Kidney (tissue), 14 donors: ENCODE data around the gene CLEC16A. TPM values are rescaled to one million over a fixed set of nuclear protein-coding genes. Genes with fewer than 3 reads are reported as not detected.

Experiments
- DNase-seq, 5 donors: peaks; one replicate each; pipeline ENCODE4 v3.0.0-alpha.2; 2013 to 2020
- FAIRE-seq: peaks from 2 replicates; lab custom pipeline; 2012; peaks lifted over from hg19 to GRCh38; lab: Jason Lieb, UNC
- H3K27ac ChIP-seq, 2 donors: one replicate each; pipeline ENCODE4 v1.7.0; 2013; ENCODE audit warnings: low read depth in 2 of 2, low read length in 2 of 2, inconsistent platforms in 1 of 2
- H3K27me3 ChIP-seq: one replicate; pipeline ENCODE4 v1.7.1; 2013; ENCODE audit warnings: low read length, inconsistent platforms; ENCODE audit not compliant: control insufficient read depth, insufficient read depth
- H3K36me3 ChIP-seq, 3 donors: one replicate each; pipeline versions ENCODE4 v1.7.0 to v1.7.1; 2013; ENCODE audit warnings: low read length in 3 of 3, control low read depth in 1 of 3, inconsistent platforms in 1 of 3; ENCODE audit not compliant: insufficient read depth in 3 of 3, control insufficient read depth in 2 of 3
- H3K4me1 ChIP-seq, 3 donors: one replicate each; pipeline versions ENCODE4 v1.7.0 to v1.7.1; 2013; ENCODE audit warnings: low read length in 3 of 3, inconsistent platforms in 1 of 3, low read depth in 1 of 3; ENCODE audit not compliant: control insufficient read depth in 2 of 3, insufficient read depth in 2 of 3
- H3K4me3 ChIP-seq, 3 donors: one replicate each; pipeline versions ENCODE4 v1.7.0 to v1.8.1; 2013; ENCODE audit warnings: low read length in 3 of 3, control low read depth in 1 of 3, inconsistent platforms in 1 of 3
- H3K9ac ChIP-seq, 3 donors: one replicate each; pipeline versions ENCODE4 v1.7.0 to v1.7.1; 2013; ENCODE audit warnings: low read length in 3 of 3, control low read depth in 1 of 3, inconsistent platforms in 1 of 3
- H3K9me3 ChIP-seq, 3 donors: one replicate each; pipeline versions ENCODE4 v1.7.0 to v1.7.1; 2013; ENCODE audit warnings: low read length in 3 of 3, control low read depth in 1 of 3, inconsistent platforms in 1 of 3; ENCODE audit not compliant: control insufficient read depth in 2 of 3, insufficient read depth in 1 of 3
- intact Hi-C: fragments of 100-400 bp; cut with DNase I; formaldehyde crosslinking; loops from one replicate; pipeline ENCODE4 v1.11.1; 2022
- polyA plus RNA-seq: library from polyadenylated mRNA; stranded (reverse); fragments of 350-450 nt; fragmentation: Illumina TruSeq; extraction: RNeasy Lipid Tissue Mini Kit (QIAGEN cat#74804); gene quantifications from one replicate; pipeline ENCODE4 v1.2.3, GENCODE V29; 2014; ENCODE audit warnings: low read depth, low replicate concordance; ENCODE audit not compliant: insufficient read depth
- total RNA-seq: library from RNA; stranded (reverse); fragmentation: NEBNext Ultra II Directional; extraction: Animal tissue kit (Norgen Biotek cat#: 25700); gene quantifications from one replicate; pipeline ENCODE4 v1.2.1, GENCODE V29; 2021
- TF ChIP-seq, protein P1 (sequence below): IDR thresholded peaks from 3 replicates; pipeline ENCODE4 v1.5.1; 2012; ENCODE audit warnings: mild to moderate bottlenecking, moderate library complexity, borderline replicate concordance; ENCODE audit not compliant: insufficient read depth; ENCODE audit errors: extremely low read depth
- donor health status: control.
- donor health status: control.
- donor health status: control.
- donor health status: control.
- donor health status: control.
- donor health status: DM: yes; HTN: yes; CAD: no.
- donor health status: Normal renal cell carcinoma (clear cell type).

The CLEC16A gene
- total and polyA plus RNA-seq, 2 donors from 2014 or later, result 10.8 to 51.9 TPM

DNA sequence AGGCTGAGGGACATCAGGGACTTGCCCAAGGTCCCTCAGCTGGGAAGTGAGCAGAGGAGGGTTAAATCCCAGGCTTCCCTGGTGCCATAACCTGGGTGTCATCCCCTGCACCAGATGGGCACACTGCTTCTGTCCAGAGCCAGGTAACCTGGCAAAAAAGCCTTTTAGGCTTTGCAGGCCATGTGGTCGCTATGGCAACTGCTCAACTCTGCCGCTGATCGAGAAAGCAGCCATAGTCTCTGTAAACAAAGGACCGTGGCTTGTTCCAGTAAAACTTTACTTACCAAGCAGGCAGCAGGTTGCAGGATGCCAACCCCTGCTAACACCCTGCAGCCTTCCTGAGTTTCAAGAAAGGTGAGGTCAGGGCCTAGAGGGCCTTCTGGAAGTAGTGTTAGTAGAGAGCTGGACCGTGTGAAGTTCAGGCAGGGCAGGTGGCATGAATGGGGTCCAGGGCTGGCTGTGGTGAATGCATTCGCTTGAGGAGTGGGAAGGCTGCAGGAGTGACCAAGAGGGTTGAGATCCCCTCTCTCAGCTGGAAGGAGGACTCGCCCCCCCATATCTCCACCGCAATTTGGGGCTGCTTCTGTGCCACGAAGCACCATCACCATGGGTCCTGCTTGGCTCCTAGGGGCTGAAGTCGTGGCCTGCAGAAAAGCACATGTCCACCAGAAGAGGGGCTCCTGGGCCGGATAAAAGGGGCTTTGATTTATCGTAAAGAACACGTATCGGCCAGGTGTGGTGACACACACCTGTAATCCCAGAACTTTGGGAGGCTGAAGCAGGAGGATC lies 220.3 kb downstream of the CLEC16A start:
- H3K4me3 ChIP-seq, result no peak overlapping the region
- H3K36me3 ChIP-seq, result peaks cover 0 to 15% (median 7%) of the 10 kb centered on the region in 3 donors
- intact Hi-C loops, result no loop called here
- no peak overlapping the region for H3K9ac ChIP-seq
- no peak for FAIRE-seq
- no peaks in the 10 kb centered on the region for H3K27me3 ChIP-seq
- no peak overlapping the region for H3K27ac ChIP-seq
- peak in 4 of 5 donors; percentile 38 to 67 (median 58) for DNase-seq
- H3K9me3 ChIP-seq, result no peaks in the 10 kb centered on the region
- peaks cover 0 to 12% (median 0%) of the 10 kb centered on the region in 3 donors for H3K4me1 ChIP-seq
- TF ChIP-seq, protein P1, sequence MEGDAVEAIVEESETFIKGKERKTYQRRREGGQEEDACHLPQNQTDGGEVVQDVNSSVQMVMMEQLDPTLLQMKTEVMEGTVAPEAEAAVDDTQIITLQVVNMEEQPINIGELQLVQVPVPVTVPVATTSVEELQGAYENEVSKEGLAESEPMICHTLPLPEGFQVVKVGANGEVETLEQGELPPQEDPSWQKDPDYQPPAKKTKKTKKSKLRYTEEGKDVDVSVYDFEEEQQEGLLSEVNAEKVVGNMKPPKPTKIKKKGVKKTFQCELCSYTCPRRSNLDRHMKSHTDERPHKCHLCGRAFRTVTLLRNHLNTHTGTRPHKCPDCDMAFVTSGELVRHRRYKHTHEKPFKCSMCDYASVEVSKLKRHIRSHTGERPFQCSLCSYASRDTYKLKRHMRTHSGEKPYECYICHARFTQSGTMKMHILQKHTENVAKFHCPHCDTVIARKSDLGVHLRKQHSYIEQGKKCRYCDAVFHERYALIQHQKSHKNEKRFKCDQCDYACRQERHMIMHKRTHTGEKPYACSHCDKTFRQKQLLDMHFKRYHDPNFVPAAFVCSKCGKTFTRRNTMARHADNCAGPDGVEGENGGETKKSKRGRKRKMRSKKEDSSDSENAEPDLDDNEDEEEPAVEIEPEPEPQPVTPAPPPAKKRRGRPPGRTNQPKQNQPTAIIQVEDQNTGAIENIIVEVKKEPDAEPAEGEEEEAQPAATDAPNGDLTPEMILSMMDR, result no peak

DNA sequence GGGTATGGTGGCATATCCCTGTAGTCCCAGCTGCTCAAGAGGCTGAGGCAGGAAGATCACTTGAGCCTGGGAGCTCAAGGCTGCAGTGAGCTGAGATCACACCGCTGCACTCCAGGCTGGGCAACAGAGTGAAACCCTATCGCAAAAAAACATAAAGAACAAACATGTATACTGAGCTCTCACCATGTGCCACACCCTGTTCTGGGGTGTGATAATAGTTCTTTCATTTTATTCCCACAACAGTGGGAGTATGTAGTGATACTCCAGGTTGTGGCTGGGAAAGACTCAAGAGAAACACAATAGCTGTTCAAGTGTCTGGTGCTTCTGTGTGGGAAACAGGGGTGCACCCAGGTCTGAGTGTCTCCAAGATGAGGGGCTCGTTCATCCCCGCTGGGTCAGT lies 221.0 kb downstream of the CLEC16A start:
- no peak for DNase-seq
- Histone ChIP-seq H3K27ac (no peak overlapping the region), H3K4me1 (peaks cover 0 to 12% (median 0%) of the 10 kb centered on the region in 3 donors), H3K9me3 (no peaks in the 10 kb centered on the region), H3K36me3 (peaks cover 0 to 22% (median 7%) of the 10 kb centered on the region in 3 donors), H3K9ac (no peak overlapping the region), H3K27me3 (no peaks in the 10 kb centered on the region), H3K4me3 (no peak overlapping the region)
- TF ChIP-seq, protein P1, result no peak
- no peak for FAIRE-seq
- intact Hi-C loops, result no loop called here

DNA sequence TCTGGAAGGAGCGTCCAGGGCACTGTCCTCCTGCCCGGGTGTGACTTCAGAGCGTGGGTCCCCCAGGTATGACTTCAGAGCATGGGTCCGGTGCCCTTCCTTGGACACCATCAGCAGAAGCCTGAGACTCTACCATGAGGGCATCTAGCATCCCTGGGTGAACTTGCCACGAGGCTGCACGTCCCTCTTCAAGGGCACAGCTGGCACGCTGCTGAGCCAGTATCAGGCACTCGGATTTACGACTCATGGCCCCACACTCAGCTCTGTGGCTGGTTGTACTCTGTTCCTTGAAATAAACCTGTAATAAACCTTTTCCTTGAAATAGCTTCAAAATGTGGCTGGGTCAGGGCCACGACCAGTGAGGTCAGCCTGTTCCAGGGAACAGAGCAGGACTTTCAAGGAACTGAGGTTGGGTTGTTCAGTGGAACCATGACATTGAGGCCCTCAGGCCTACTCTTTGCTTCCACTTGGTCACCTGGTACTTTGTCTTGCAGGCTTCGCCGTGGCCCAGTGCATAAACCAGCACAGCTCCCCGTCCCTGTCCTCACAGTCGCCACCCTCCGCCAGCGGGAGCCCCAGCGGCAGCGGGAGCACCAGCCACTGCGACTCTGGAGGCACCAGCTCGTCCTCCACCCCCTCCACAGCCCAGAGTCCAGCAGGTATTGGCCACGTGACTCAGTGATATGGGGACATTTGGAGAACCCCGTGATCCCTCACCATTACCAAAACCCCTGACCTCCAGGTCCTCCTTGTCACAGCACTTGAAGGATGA lies 221.7 kb downstream of the CLEC16A start:
- H3K4me3 ChIP-seq, result no peak overlapping the region
- no peaks in the 10 kb centered on the region for H3K9me3 ChIP-seq
- FAIRE-seq, result no peak
- peaks cover 0 to 12% (median 0%) of the 10 kb centered on the region in 3 donors for H3K4me1 ChIP-seq
- peak in 1 of 5 donors; percentile 52 for DNase-seq
- intact Hi-C loops, result no loop called here
- no peak overlapping the region for H3K9ac ChIP-seq
- no peak overlapping the region for H3K27ac ChIP-seq
- TF ChIP-seq, protein P1, result no peak
- H3K27me3 ChIP-seq, result no peaks in the 10 kb centered on the region
- peaks cover 0 to 22% (median 7%) of the 10 kb centered on the region in 3 donors for H3K36me3 ChIP-seq
